HCT116 (cell line): ENCODE results near the gene GCNT4. TPM values are rescaled to one million over a fixed set of nuclear protein-coding genes. Genes with fewer than 3 reads are reported as not detected.
A peak's percentile ranks its signal among the peaks of the same experiment; 100 is the strongest.

Experiments used
- ATAC-seq: fragments of 200-7000 bp; cut with Tn5 transposase; 2 replicates; pipeline ENCODE4 v1.9.1; 2020; ENCODE audit warnings: mild to moderate bottlenecking, moderate library complexity
- BruUV-seq: library from RNA; stranded (reverse); fragments of 400-500 nt; replicated peaks from 2 replicates; lab custom pipeline; 2021; lab: Mats Ljungman, UMichigan
- CTCF ChIA-PET: fragments of 300-600 bp; sonication (Branson Sonifier 250); formaldehyde crosslinking; loops from one replicate; lab custom pipeline; 2021; ENCODE audit warnings: antibody characterized with exemption; lab: Charles Lee
- POLR2A ChIA-PET: fragments of 300-600, 350-600 bp; sonication (Branson Sonifier 250); formaldehyde crosslinking; loops from one replicate; lab custom pipeline; 2021; ENCODE audit warnings: antibody characterized with exemption; lab: Charles Lee
- RAD21 ChIA-PET, 2 experiments: fragments of 300-600 bp; sonication (Branson Sonifier 250); formaldehyde crosslinking; loops; one replicate each; lab custom pipeline; 2023; ENCODE audit warnings: low total read pairs in 2 of 2; ENCODE audit not compliant: uncharacterized antibody in 2 of 2, unreplicated experiment in 2 of 2, low non-redundant PET in 1 of 2; lab: Charles Lee
- DNase-seq: peaks from one replicate; pipeline ENCODE4 v3.0.0-alpha.2; 2010; ENCODE audit warnings: low read depth, low spot score
- H2AFZ ChIP-seq: fragments of 200-600 bp; shearing (Covaris generic), sonication (generic); 2 replicates; pipeline ENCODE4 v1.6.1; 2017; ENCODE audit warnings: low read depth, mixed run types, mixed read lengths, antibody characterized with exemption, low read length; ENCODE audit not compliant: poor library complexity, severe bottlenecking
- H3K27ac ChIP-seq: 2 replicates; pipeline ENCODE4 v1.5.1; 2012; ENCODE audit warnings: low read depth, low read length
- H3K27me3 ChIP-seq: fragments of 200-600 bp; sonication (generic); 2 replicates; pipeline ENCODE4 v1.6.1; 2016; ENCODE audit warnings: mixed run types, low read length, mixed read lengths; ENCODE audit not compliant: insufficient read depth
- H3K36me3 ChIP-seq, 2 experiments: fragments of 200-500 bp in 1 of 2; fragments of 200-600 bp in 1 of 2; sonication (Bioruptor generic) in 1 of 2; sonication (generic) in 1 of 2; 2 replicates each; pipeline versions ENCODE4 v1.5.1 to v1.6.1; 2014 to 2016; ENCODE audit warnings: low read length in 2 of 2, inconsistent platforms in 1 of 2, mixed read lengths in 1 of 2, mixed run types in 1 of 2; ENCODE audit not compliant: insufficient read depth in 2 of 2, control insufficient read depth in 1 of 2
- H3K4me1 ChIP-seq, 2 experiments: fragments of 200-600 bp in 1 of 2; sonication (generic) in 1 of 2; 2 replicates each; pipeline versions ENCODE4 v1.5.1 to v1.6.1; 2012 to 2017; ENCODE audit warnings: low read length in 2 of 2, inconsistent platforms in 1 of 2, mild to moderate bottlenecking in 1 of 2, mixed read lengths in 1 of 2, mixed run types in 1 of 2, moderate library complexity in 1 of 2; ENCODE audit not compliant: insufficient read depth in 2 of 2, control insufficient read depth in 1 of 2
- H3K4me2 ChIP-seq: fragments of 200-600 bp; sonication (generic); 2 replicates; pipeline ENCODE4 v1.6.1; 2017; ENCODE audit warnings: mixed run types, low read length, mixed read lengths
- H3K4me3 ChIP-seq, 2 experiments: fragments of 200-600 bp in 1 of 2; sonication (generic) in 1 of 2; replicated peaks in 1 of 2; 2 replicates each; pipeline ENCODE4 v1.5.1; 2011 to 2016; ENCODE audit warnings: low read length in 2 of 2, control low read depth in 1 of 2, low read depth in 1 of 2, mild to moderate bottlenecking in 1 of 2, mixed read lengths in 1 of 2, mixed run types in 1 of 2
- H3K79me2 ChIP-seq: fragments of 200-600 bp; sonication (generic); 2 replicates; pipeline ENCODE4 v1.6.1; 2017; ENCODE audit warnings: mild to moderate bottlenecking, mixed run types, low read length, moderate library complexity, mixed read lengths; ENCODE audit not compliant: insufficient read depth
- H3K9ac ChIP-seq: fragments of 200-600 bp; sonication (generic); 2 replicates; pipeline ENCODE4 v1.6.1; 2016; ENCODE audit warnings: low read length, mixed read lengths
- H3K9me2 ChIP-seq: fragments of 200-600 bp; sonication (generic), shearing (Covaris generic); 2 replicates; pipeline ENCODE4 v1.6.1; 2017; ENCODE audit warnings: mixed run types, mild to moderate bottlenecking, moderate library complexity; ENCODE audit not compliant: insufficient read depth
- H3K9me3 ChIP-seq, 2 experiments: fragments of 200-500 bp in 1 of 2; fragments of 200-600 bp in 1 of 2; sonication (Bioruptor generic) in 1 of 2; sonication (generic) in 1 of 2; 2 replicates each; pipeline ENCODE4 v1.6.1; 2014 to 2017; ENCODE audit warnings: low read length in 2 of 2, mixed read lengths in 2 of 2, inconsistent platforms in 1 of 2, low read depth in 1 of 2, mild to moderate bottlenecking in 1 of 2, mixed run types in 1 of 2, moderate library complexity in 1 of 2; ENCODE audit not compliant: control insufficient read depth in 1 of 2, insufficient read depth in 1 of 2
- H4K20me1 ChIP-seq: fragments of 200-600 bp; sonication (generic), shearing (Covaris generic); 2 replicates; pipeline ENCODE4 v1.6.1; 2017; ENCODE audit warnings: mixed run types, mild to moderate bottlenecking, moderate library complexity; ENCODE audit not compliant: insufficient read depth
- EGR1 ChIP-seq: IDR thresholded peaks from 2 replicates; pipeline ENCODE4 v1.6.1; 2012; ENCODE audit warnings: low read depth
- EZH2phosphoT487 ChIP-seq: fragments of 200-600 bp; IDR thresholded peaks from 2 replicates; pipeline ENCODE4 v1.6.1; 2018; ENCODE audit warnings: antibody characterized with exemption, borderline replicate concordance
- POLR2A ChIP-seq: IDR thresholded peaks from 2 replicates; pipeline ENCODE4 v1.7.0; 2011; ENCODE audit warnings: borderline replicate concordance; ENCODE audit not compliant: insufficient read depth, insufficient read length; ENCODE audit errors: extremely low read depth
- SRF ChIP-seq: IDR thresholded peaks from 2 replicates; pipeline ENCODE4 v1.6.1; 2012; ENCODE audit warnings: low read depth
- ZNF274 ChIP-seq: fragments of 200-500 bp; sonication (Bioruptor generic); IDR thresholded peaks from 2 replicates; pipeline ENCODE4 v1.6.1; 2014; ENCODE audit warnings: mild to moderate bottlenecking, low read depth, low read length, inconsistent platforms
- intact Hi-C: fragments of 100-400 bp; cut with micrococcal nuclease; formaldehyde crosslinking; loops from 2 replicates; pipeline ENCODE4 v1.10.0; 2022
- total RNA-seq: library from RNA; stranded (reverse); gene quantifications from one replicate; pipeline ENCODE4 v1.2.1, GENCODE V29; 2021; ENCODE audit not compliant: unreplicated experiment
- TF ChIP-seq, protein P1 (sequence below): IDR thresholded peaks from 2 replicates; pipeline ENCODE4 v1.6.1; 2011; ENCODE audit warnings: mild to moderate bottlenecking, low read length, moderate library complexity; ENCODE audit not compliant: insufficient replicate concordance; ENCODE audit errors: extremely low read depth
- TF ChIP-seq, protein P2 (sequence below): IDR thresholded peaks from 2 replicates; pipeline ENCODE4 v1.6.1; 2012; ENCODE audit warnings: low read depth

The GCNT4 gene
- total RNA-seq, 1 experiment from 2014 or later = 0.07 TPM

GRCh38 chr5:75037106-75037505 lies 15.3 kb downstream of the GCNT4 start (continued):
- TF ChIP-seq EGR1 (peak; percentile 96), POLR2A (no peak)

DNA sequence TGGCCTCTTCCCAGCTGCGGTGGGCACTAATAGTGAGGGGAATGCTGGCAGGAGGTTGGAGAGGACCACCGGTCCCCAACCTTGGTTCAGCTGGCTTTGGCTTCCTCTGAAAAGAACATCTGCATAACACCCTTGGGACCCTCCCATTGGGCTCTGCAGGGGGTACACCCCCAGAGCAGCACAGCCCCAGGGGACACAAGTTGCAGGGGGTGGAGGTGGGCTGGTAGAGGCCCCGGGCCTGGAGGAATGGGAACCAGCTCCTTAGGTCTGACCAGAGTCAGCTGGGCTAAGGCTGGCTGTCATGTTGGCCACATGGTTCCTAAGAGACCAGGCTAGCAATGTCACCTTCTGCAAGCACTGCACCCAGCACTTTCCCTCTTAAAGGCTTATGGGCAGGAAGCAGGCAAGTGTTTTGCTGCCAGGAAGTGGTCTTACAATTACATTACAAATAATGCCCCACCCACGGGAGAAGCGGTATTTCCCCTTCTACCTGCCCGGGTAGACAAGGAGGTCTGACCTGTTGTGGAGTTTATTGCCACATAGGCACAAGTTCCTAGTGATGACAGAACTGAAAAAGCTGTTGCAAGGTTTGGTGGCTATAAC lies 18.1 kb downstream of the GCNT4 start:
- no peak overlapping the region for H3K9ac ChIP-seq
- no peaks in the 10 kb centered on the region for H3K27me3 ChIP-seq
- RAD21 ChIA-PET = no interaction called here
- H3K9me2 ChIP-seq = no peaks in the 10 kb centered on the region
- H3K79me2 ChIP-seq = no peaks in the 10 kb centered on the region
- no peaks in the 10 kb centered on the region for H3K36me3 ChIP-seq
- H3K4me1 ChIP-seq = peaks cover 15 to 20% of the 10 kb centered on the region in 2 experiments; a peak in 3 of 4 replicates
- H3K4me2 ChIP-seq = no peak overlapping the region
- ATAC-seq (no peak), DNase-seq (no peak)
- no peak overlapping the region for H3K4me3 ChIP-seq
- POLR2A ChIA-PET = no interaction called here
- H3K9me3 ChIP-seq = no peaks in the 10 kb centered on the region
- no peaks in the 10 kb centered on the region for H4K20me1 ChIP-seq
- no TSS peak for BruUV-seq
- H3K27ac ChIP-seq = no peak overlapping the region
- no peak overlapping the region for H2AFZ ChIP-seq
- intact Hi-C loops = no loop called here
- TF ChIP-seq POLR2A (no peak), EZH2phosphoT487 (no peak)
- TF ChIP-seq, protein P1, sequence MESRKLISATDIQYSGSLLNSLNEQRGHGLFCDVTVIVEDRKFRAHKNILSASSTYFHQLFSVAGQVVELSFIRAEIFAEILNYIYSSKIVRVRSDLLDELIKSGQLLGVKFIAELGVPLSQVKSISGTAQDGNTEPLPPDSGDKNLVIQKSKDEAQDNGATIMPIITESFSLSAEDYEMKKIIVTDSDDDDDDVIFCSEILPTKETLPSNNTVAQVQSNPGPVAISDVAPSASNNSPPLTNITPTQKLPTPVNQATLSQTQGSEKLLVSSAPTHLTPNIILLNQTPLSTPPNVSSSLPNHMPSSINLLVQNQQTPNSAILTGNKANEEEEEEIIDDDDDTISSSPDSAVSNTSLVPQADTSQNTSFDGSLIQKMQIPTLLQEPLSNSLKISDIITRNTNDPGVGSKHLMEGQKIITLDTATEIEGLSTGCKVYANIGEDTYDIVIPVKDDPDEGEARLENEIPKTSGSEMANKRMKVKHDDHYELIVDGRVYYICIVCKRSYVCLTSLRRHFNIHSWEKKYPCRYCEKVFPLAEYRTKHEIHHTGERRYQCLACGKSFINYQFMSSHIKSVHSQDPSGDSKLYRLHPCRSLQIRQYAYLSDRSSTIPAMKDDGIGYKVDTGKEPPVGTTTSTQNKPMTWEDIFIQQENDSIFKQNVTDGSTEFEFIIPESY = no peak
- TF ChIP-seq, all 23 proteins: peak for 0
- CTCF ChIA-PET = no interaction called here

DNA sequence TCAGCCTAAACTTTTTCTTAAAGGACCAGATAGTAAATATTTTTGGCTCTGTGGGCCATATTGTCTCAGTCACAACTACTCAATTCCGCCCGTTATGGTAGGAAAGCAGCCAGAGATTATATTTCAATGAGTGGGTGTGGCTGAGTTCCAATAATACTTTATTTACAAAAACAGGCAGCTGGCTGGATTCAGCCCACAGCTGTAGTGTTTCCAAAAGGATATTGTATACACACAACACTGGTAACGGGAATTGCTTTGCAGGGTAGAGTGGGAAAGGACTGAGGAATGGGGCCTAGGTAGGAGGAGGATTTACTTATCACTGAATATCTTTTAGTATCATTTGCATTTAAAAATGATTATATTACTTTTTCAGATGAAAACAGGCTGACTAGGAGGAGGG lies 21.0 kb downstream of the GCNT4 start:
- no peak for ATAC-seq
- CTCF ChIA-PET = no interaction called here
- no peak for TF ChIP-seq POLR2A
- TF ChIP-seq, protein P1 = no peak
- TF ChIP-seq SRF = no peak
- no peak for TF ChIP-seq ZNF274
- TF ChIP-seq, protein P2, sequence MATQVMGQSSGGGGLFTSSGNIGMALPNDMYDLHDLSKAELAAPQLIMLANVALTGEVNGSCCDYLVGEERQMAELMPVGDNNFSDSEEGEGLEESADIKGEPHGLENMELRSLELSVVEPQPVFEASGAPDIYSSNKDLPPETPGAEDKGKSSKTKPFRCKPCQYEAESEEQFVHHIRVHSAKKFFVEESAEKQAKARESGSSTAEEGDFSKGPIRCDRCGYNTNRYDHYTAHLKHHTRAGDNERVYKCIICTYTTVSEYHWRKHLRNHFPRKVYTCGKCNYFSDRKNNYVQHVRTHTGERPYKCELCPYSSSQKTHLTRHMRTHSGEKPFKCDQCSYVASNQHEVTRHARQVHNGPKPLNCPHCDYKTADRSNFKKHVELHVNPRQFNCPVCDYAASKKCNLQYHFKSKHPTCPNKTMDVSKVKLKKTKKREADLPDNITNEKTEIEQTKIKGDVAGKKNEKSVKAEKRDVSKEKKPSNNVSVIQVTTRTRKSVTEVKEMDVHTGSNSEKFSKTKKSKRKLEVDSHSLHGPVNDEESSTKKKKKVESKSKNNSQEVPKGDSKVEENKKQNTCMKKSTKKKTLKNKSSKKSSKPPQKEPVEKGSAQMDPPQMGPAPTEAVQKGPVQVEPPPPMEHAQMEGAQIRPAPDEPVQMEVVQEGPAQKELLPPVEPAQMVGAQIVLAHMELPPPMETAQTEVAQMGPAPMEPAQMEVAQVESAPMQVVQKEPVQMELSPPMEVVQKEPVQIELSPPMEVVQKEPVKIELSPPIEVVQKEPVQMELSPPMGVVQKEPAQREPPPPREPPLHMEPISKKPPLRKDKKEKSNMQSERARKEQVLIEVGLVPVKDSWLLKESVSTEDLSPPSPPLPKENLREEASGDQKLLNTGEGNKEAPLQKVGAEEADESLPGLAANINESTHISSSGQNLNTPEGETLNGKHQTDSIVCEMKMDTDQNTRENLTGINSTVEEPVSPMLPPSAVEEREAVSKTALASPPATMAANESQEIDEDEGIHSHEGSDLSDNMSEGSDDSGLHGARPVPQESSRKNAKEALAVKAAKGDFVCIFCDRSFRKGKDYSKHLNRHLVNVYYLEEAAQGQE = no peak

More for the DNA sequence above, 21.0 kb downstream of the GCNT4 start:
- Histone ChIP-seq H3K9me3 (no peaks in the 10 kb centered on the region), H4K20me1 (no peaks in the 10 kb centered on the region), H3K27me3 (no peaks in the 10 kb centered on the region), H3K36me3 (no peaks in the 10 kb centered on the region), H3K27ac (no peak overlapping the region), H3K79me2 (no peaks in the 10 kb centered on the region), H3K4me1 (peaks cover 3 to 4% of the 10 kb centered on the region in 2 experiments; a peak in 3 of 4 replicates), H2AFZ (no peak overlapping the region), H3K9ac (no peak overlapping the region), H3K4me3 (no peak overlapping the region), H3K9me2 (no peaks in the 10 kb centered on the region), H3K4me2 (no peak overlapping the region)
- ChIA-PET POLR2A (no interaction called here), RAD21 (no interaction called here)
- no peak for DNase-seq
- no TSS peak for BruUV-seq
- intact Hi-C loops = no loop called here
